ENCODE results near the gene DALRD3. TPM values are rescaled to one million over a fixed set of nuclear protein-coding genes. Genes with fewer than 3 reads are reported as not detected.

DALRD3 gene, protein sequence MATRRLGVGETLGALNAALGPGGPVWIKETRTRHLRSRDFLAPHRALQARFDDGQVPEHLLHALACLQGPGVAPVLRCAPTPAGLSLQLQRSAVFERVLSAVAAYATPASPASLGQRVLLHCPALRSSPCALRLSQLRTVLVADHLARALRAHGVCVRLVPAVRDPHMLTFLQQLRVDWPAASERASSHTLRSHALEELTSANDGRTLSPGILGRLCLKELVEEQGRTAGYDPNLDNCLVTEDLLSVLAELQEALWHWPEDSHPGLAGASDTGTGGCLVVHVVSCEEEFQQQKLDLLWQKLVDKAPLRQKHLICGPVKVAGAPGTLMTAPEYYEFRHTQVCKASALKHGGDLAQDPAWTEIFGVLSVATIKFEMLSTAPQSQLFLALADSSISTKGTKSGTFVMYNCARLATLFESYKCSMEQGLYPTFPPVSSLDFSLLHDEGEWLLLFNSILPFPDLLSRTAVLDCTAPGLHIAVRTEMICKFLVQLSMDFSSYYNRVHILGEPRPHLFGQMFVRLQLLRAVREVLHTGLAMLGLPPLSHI
- total RNA-seq: 34.3 and 64.6 TPM in 2 replicates

DNA sequence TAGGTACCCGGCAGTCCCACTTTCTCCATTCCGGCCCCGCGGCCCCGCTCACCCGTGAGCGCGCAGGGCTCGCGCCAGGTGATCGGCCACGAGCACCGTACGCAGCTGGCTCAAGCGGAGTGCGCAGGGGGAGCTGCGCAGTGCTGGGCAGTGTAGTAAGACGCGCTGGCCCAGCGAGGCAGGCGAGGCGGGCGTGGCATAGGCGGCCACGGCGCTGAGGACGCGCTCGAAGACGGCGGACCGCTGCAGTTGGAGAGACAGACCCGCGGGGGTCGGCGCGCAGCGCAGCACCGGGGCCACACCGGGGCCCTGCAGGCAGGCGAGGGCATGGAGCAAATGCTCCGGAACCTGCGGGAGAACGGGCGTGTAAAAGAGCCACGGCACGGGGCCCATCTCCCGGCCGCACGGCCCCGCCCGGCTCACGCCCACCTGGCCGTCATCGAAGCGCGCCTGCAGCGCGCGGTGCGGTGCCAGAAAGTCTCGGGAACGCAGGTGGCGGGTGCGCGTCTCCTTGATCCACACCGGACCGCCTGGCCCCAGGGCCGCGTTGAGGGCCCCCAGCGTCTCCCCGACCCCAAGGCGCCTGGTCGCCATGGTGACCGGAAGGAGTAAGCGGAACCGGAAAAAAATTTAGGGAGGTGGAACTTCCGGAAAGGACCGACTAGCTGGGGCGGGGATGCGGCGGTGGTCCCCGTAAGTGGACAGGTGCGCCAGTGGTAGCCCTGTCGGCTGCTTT, at the start of gene DALRD3:
TSS of gene DALRD3 (minus strand) at position 610 of the 736 bp plus-strand sequence. CDS start at position 594, 16 bp downstream.

DNA sequence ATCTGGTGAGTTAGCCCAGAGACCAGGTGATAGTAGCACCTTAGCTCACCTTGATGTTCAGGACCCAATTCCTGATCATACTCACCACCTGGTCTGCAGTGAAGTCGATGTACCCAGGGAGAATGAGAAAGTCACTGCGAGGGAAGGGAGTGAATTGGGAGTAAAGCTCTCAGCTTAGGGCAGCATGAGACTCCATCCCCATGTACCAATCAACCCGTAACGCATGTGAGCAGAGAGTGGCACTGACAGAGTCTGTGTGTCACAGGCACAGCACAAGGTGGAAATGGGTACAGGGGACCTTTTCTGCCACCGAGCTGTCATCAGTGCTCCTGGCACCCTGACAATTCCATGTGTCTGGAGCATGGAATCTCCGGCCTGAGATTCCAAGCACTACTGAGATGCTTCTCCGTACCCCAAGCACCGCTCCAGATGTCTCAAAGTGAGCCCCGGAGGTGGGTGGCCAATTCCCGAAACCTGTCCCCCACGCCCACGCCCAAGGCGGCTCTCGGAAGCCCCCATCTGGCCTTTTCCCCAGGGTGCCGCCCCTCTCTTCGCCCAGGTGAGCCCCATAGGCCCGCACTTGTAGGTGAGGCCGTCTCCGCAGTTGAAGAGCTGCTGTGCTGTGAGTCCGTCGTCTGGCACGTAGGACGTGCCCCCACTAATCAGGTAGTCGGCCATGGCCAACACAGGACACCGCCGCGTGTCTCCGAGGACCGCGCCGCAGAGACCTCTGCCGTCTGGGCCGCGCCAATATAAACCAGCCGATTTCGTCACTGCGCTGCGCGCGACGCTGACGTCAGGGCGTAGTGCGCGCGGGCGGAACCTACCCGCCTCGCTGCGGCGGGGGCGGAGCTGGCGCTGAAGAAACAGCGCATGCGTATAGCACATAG, 10.5 kb upstream of the DALRD3 start, which contains the start of gene IMPDH2:
TSS of gene IMPDH2 (minus strand) at position 726 of the 890 bp plus-strand sequence. CDS start at position 678, 48 bp downstream.

DNA sequence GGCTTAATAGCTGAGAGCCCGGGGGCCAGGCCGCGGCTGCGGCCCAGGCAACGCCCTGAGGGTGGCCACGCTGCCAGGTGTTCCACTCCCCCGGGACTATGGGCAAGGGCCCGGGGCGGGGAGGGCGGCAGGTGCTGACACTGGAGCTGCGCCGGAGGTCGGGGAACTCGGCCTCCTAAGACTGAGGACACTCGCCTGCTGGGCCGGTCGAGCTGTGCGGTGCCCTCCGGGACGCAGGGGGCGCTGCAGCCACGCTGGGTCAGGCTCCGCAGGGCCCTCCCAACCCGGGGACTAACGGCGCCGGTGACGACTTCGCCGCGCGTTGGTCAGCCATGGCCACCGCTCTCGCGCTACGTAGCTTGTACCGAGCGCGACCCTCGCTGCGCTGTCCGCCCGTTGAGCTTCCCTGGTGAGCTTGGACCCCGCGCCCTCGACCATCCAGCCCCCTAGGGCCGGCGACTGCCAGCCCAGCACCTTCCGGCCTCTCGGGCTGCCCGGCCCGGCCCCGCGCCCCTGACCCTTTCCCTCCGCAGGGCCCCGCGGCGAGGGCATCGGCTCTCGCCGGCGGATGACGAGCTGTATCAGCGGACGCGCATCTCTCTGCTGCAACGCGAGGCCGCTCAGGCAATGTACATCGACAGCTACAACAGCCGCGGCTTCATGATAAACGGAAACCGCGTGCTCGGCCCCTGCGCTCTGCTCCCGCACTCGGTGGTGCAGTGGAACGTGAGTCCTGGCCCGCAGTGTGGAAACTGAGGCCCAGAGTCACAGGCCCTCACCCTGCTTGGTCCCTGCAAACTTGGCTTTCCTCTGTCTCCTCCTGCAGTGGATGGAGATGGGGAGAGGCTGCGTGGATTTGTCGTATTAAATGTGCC, 3.7 kb upstream of the DALRD3 start, which contains the start of gene NDUFAF3:
TSS of gene NDUFAF3 (plus strand) at position 309 of the 875 bp plus-strand sequence. CDS start at position 333, 24 bp downstream.

DNA sequence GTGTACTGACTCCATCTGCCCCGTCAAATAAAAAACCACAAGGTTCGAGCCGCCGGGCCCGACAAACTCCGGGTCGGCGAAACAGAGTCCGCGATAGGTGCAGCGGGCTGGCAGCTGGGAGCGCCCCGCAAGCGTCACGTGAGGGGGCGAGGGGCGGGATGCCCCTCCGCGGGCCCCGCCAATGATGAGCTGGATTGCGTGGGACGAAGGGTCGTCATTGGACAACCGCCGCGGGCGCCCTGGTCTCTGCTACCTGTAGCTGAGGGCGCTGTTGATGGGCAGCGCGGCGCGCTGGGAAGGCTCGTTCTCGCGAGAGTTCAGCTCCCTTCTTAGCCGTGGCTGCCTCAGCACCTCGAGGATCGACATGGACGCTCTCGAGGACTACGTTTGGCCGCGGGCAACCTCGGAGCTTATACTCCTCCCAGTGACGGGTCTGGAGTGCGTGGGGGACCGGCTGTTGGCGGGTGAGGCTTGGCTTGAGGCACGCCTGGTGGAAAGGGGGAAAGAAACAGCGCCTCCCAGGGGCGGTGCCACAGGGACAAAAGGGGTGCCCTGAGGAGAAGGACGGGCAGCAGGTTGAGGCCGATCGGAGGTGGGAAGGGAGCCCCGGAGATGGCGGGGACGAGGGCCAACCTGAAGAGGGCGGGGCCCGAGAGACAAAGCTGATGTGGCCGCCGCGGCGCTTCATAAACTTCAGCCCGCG, 11.2 kb downstream of the DALRD3 start, which contains the start of gene WDR6:
TSS of gene WDR6 (plus strand) at position 324 of the 703 bp plus-strand sequence. CDS start at position 365, 41 bp downstream.

DNA sequence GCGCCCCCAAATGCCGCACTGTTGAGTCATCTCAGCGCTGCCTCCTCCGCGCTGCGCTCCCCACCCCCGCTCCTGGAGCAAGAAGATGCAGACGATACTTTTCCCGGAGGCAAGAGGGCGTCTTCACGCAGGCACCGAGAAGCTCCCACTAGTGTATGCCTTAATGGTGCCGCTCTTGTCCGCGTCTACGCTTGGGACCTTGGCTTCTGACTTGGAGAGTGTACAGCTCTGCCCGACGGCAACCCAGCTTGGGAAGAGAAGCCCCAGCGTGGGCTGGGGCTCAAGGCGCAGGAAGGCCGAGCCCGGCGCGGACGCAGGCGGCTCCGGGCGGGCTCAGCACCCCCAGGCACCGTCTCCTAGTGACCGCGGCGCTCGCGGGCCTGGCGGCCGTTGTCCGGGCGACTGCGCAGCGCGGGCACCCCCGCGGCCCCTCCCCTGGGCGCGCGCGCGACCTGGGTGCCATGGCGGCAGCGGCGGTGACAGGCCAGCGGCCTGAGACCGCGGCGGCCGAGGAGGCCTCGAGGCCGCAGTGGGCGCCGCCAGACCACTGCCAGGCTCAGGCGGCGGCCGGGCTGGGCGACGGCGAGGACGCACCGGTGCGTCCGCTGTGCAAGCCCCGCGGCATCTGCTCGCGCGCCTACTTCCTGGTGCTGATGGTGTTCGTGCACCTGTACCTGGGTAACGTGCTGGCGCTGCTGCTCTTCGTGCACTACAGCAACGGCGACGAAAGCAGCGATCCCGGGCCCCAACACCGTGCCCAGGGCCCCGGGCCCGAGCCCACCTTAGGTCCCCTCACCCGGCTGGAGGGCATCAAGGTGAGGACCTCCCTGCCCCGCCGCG, 28.4 kb downstream of the DALRD3 start, which contains the start of gene P4HTM:
TSS of gene P4HTM (plus strand) at position 446 of the 840 bp plus-strand sequence. CDS start at position 462, 16 bp downstream.

Other genes with a start within 250 kb of the DALRD3 start
- 22.0 and 30.3 TPM in 2 replicates for gene PRKAR2A, start 170.7 kb downstream of the DALRD3 start, total RNA-seq
- 8.9 and 12.7 TPM in 2 replicates for gene SLC25A20, start 119.7 kb downstream of the DALRD3 start, total RNA-seq
- gene ARIH2, start 99.7 kb downstream of the DALRD3 start, total RNA-seq: 52.2 and 85.2 TPM in 2 replicates
- gene P4HTM, start 28.3 kb downstream of the DALRD3 start, total RNA-seq: 16.5 and 45.8 TPM in 2 replicates
- 59.0 and 86.9 TPM in 2 replicates for gene WDR6, start 11.2 kb downstream of the DALRD3 start, total RNA-seq
- gene NDUFAF3, start 3.5 kb upstream of the DALRD3 start, total RNA-seq: 111 and 275 TPM in 2 replicates
- gene IMPDH2, start 10.8 kb upstream of the DALRD3 start, total RNA-seq: 248 and 350 TPM in 2 replicates
- gene QRICH1, start 75.5 kb upstream of the DALRD3 start, total RNA-seq: 63.8 and 100 TPM in 2 replicates
- 316 and 341 TPM in 2 replicates for gene QARS1, start 86.2 kb upstream of the DALRD3 start, total RNA-seq
- 41.4 and 81.1 TPM in 2 replicates for gene USP19, start 102.2 kb upstream of the DALRD3 start, total RNA-seq
- gene LAMB2, start 114.5 kb upstream of the DALRD3 start, total RNA-seq: 246 and 364 TPM in 2 replicates
- 43.6 and 47.1 TPM in 2 replicates for gene CCDC71, start 147.8 kb upstream of the DALRD3 start, total RNA-seq
- 15.4 and 42.7 TPM in 2 replicates for gene KLHDC8B, start 153.0 kb upstream of the DALRD3 start, total RNA-seq

Measured in epithelial cell of alveolus of lung (primary cell).